RWPE2 (cell line): ENCODE data around the gene DRGX.

ENCODE experiments used
- ATAC-seq: fragments of 200-7000 bp; cut with Tn5 transposase; 3 replicates; pipeline ENCODE4 v1.9.1; 2021; ENCODE audit warnings: low read depth
- DNase-seq: peaks from one replicate; pipeline ENCODE4 v3.0.0-alpha.2; 2020; ENCODE audit warnings: low spot score
- H3K27ac ChIP-seq: fragments of 450-650 bp; 2 replicates; pipeline ENCODE4 v1.5.1; 2017; ENCODE audit warnings: mild to moderate bottlenecking; ENCODE audit not compliant: poor library complexity, severe bottlenecking
- H3K27me3 ChIP-seq: fragments of 250-450 bp; sonication (Bioruptor Pico); 2 replicates; pipeline ENCODE4 v1.5.1; 2021; ENCODE audit warnings: mild to moderate bottlenecking, moderate library complexity; ENCODE audit not compliant: insufficient read depth, poor library complexity, severe bottlenecking
- H3K36me3 ChIP-seq: fragments of 250-450 bp; sonication (Bioruptor Pico); 2 replicates; pipeline ENCODE4 v1.5.1; 2020; ENCODE audit warnings: low read depth, mild to moderate bottlenecking, moderate library complexity
- H3K4me1 ChIP-seq: fragments of 250-450 bp; sonication (Bioruptor Pico); 2 replicates; pipeline ENCODE4 v1.5.1; 2021; ENCODE audit warnings: mild to moderate bottlenecking, moderate library complexity; ENCODE audit not compliant: insufficient read depth, poor library complexity, severe bottlenecking
- H3K4me3 ChIP-seq: fragments of 250-450 bp; sonication (Bioruptor Pico); 2 replicates; pipeline ENCODE4 v1.5.1; 2021; ENCODE audit warnings: mild to moderate bottlenecking, moderate library complexity; ENCODE audit not compliant: severe bottlenecking
- H3K9me3 ChIP-seq: fragments of 250-450 bp; sonication (Bioruptor Pico); 2 replicates; pipeline ENCODE4 v1.5.1; 2021; ENCODE audit warnings: mild to moderate bottlenecking, moderate library complexity; ENCODE audit not compliant: severe bottlenecking
- TF ChIP-seq, protein P1 (sequence below): fragments of 450-650 bp; IDR thresholded peaks from one replicate; pipeline ENCODE4 v1.5.1; 2017; ENCODE audit warnings: mild to moderate bottlenecking, moderate library complexity; ENCODE audit not compliant: poor library complexity, severe bottlenecking

DRGX gene

DNA sequence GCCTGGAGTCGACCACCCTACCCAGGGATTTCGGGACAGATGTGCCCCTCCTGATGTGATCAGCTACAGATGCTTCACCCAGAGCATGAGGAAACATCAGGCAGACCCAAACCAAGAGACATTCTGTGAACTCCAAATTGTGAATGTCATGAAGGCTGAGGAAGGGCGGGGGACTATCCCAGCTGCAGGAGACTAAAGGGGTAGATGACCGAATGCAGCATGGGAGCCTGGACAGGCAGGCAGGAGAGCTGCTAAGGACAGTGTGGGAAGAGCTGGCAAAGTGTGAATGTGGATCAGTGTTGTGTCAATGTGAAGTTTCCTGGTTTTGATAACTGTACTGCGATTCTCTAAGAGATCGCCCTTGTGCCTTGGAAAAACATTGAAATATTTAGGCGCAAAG lies 19.2 kb upstream of the DRGX start:
- TF ChIP-seq, protein P1, sequence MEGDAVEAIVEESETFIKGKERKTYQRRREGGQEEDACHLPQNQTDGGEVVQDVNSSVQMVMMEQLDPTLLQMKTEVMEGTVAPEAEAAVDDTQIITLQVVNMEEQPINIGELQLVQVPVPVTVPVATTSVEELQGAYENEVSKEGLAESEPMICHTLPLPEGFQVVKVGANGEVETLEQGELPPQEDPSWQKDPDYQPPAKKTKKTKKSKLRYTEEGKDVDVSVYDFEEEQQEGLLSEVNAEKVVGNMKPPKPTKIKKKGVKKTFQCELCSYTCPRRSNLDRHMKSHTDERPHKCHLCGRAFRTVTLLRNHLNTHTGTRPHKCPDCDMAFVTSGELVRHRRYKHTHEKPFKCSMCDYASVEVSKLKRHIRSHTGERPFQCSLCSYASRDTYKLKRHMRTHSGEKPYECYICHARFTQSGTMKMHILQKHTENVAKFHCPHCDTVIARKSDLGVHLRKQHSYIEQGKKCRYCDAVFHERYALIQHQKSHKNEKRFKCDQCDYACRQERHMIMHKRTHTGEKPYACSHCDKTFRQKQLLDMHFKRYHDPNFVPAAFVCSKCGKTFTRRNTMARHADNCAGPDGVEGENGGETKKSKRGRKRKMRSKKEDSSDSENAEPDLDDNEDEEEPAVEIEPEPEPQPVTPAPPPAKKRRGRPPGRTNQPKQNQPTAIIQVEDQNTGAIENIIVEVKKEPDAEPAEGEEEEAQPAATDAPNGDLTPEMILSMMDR = no peak
- H3K36me3 ChIP-seq = no peaks in the 10 kb centered on the region
- no peak for ATAC-seq
- H3K27ac ChIP-seq = no peak overlapping the region
- DNase-seq = no peak
- no peak overlapping the region for H3K4me3 ChIP-seq
- H3K9me3 ChIP-seq = no peaks in the 10 kb centered on the region
- no peaks in the 10 kb centered on the region for H3K27me3 ChIP-seq
- H3K4me1 ChIP-seq = peaks cover 8% of the 10 kb centered on the region

DNA sequence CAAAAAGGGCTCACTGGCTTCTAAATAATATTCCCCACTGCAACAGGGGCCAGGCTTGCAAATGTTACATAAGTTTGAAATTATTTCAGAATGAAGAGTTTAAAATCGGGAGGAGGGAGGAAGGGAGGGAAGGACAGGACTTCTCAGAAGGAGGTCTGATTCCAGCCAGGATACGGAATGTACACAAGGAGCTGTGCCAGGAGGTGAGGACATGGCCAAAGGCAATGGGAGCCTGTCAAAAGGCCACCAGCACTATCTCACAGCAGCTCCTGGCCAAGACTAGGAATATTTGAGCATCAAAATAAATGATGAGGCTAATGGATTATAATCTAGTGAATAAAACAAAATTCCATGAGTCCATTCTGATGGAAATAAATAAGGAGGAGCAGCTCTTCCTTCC lies 18.6 kb upstream of the DRGX start:
- ATAC-seq (no peak), DNase-seq (no peak)
- no peak overlapping the region for H3K4me3 ChIP-seq
- H3K4me1 ChIP-seq = peaks cover 8% of the 10 kb centered on the region
- no peaks in the 10 kb centered on the region for H3K27me3 ChIP-seq
- no peaks in the 10 kb centered on the region for H3K9me3 ChIP-seq
- H3K36me3 ChIP-seq = no peaks in the 10 kb centered on the region
- H3K27ac ChIP-seq = no peak overlapping the region
- TF ChIP-seq, protein P1 = no peak

GRCh38 chr10:49412571-49412970 lies 16.7 kb upstream of the DRGX start:
- Histone ChIP-seq H3K27me3 (no peaks in the 10 kb centered on the region), H3K36me3 (no peaks in the 10 kb centered on the region), H3K27ac (no peak overlapping the region), H3K9me3 (no peaks in the 10 kb centered on the region), H3K4me1 (no peaks in the 10 kb centered on the region), H3K4me3 (no peak overlapping the region)
- DNase-seq (no peak), ATAC-seq (no peak)
- TF ChIP-seq, protein P1 = no peak

DNA sequence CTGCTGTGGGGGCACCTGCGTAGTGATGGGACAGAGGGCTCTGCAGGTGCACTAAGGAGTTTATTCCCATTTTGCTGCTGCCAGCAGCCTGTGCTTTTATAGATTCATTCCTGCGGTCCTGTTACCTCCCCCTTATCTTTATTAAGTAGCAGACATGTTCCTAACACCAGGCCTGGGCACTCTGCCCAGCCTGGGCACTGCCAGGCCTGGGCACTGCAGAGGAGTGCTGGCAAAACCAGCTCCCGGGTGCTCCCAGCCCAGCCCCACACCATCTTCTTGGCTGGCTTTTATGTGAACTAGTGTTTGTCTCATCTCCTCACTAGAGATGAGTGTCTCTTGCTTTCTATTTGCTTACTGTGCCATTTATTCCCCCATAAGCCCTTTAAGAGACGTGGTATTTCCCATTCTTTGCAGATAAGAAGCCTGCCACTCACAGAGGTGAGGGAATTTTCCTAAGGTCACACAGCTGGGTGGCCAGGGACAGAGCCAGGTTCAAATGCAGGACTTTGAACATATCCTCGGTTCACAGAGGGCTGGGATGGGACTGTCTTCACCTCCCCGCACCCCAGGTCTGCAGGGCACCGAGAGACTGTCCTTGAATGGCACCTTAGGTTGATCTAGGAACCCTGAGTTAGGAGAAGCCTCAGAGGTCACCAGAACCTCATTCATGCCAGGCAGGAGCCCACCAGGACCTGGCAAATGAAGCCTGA lies 14.6 kb upstream of the DRGX start:
- TF ChIP-seq, protein P1 = no peak
- Histone ChIP-seq H3K9me3 (no peaks in the 10 kb centered on the region), H3K4me3 (no peak overlapping the region), H3K36me3 (no peaks in the 10 kb centered on the region), H3K4me1 (no peaks in the 10 kb centered on the region), H3K27ac (no peak overlapping the region), H3K27me3 (peaks cover 3% of the 10 kb centered on the region)
- no peak for DNase-seq
- ATAC-seq = no peak

- TF ChIP-seq, protein P1 = no peak
- H3K27ac ChIP-seq = no peak overlapping the region
- H3K4me1 ChIP-seq = no peaks in the 10 kb centered on the region
- peaks cover 6% of the 10 kb centered on the region for H3K27me3 ChIP-seq
- ATAC-seq = peak; percentile 35; the same call in 1 of the 3 replicates
- no peak for DNase-seq
- no peaks in the 10 kb centered on the region for H3K36me3 ChIP-seq
- no peaks in the 10 kb centered on the region for H3K9me3 ChIP-seq
- H3K4me3 ChIP-seq = no peak overlapping the region
Observed at GRCh38 chr10:49409755-49410154, 13.9 kb upstream of the DRGX start.
